H9 (cell line): ENCODE results near the gene ARHGAP1. TPM values are rescaled to one million over a fixed set of nuclear protein-coding genes. Genes with fewer than 3 reads are reported as not detected.

Experiments
- DNase-seq: peaks from one replicate; pipeline ENCODE4 v3.0.0-alpha.2; 2017
- H2AFZ ChIP-seq: one replicate; pipeline ENCODE4 v1.6.1; 2013; ENCODE audit warnings: mild to moderate bottlenecking, low read length, control low read depth, moderate library complexity
- H2AK5ac ChIP-seq: 2 replicates; pipeline ENCODE4 v1.6.1; 2013; ENCODE audit warnings: low read length, control low read depth, mixed read lengths; ENCODE audit not compliant: insufficient read length
- H2BK120ac ChIP-seq: one replicate; pipeline ENCODE4 v1.6.1; 2013; ENCODE audit warnings: low read depth, mild to moderate bottlenecking, low read length, control low read depth, inconsistent platforms; ENCODE audit not compliant: poor library complexity, severe bottlenecking
- H2BK12ac ChIP-seq: 2 replicates; pipeline ENCODE4 v1.6.1; 2013; ENCODE audit warnings: low read length, control low read depth, mixed read lengths, low read depth; ENCODE audit not compliant: insufficient read length
- H2BK15ac ChIP-seq: 2 replicates; pipeline ENCODE4 v1.6.1; 2013; ENCODE audit warnings: low read depth, low read length, control low read depth
- H2BK20ac ChIP-seq: one replicate; pipeline ENCODE4 v1.6.1; 2013; ENCODE audit warnings: low read depth, mild to moderate bottlenecking, low read length, control low read depth, inconsistent platforms; ENCODE audit not compliant: poor library complexity, severe bottlenecking
- H2BK5ac ChIP-seq: 2 replicates; pipeline ENCODE4 v1.6.1; 2013; ENCODE audit warnings: low read length, control low read depth, mixed read lengths; ENCODE audit not compliant: insufficient read length
- H3K14ac ChIP-seq: 2 replicates; pipeline ENCODE4 v1.6.1; 2013; ENCODE audit warnings: low read length, control low read depth; ENCODE audit not compliant: insufficient read depth
- H3K18ac ChIP-seq: 2 replicates; pipeline ENCODE4 v1.6.1; 2013; ENCODE audit warnings: low read depth, mild to moderate bottlenecking, mixed read lengths, low read length, control low read depth; ENCODE audit not compliant: insufficient read length
- H3K23ac ChIP-seq: 2 replicates; pipeline ENCODE4 v1.6.1; 2013; ENCODE audit warnings: low read length, control low read depth, mixed read lengths, low read depth; ENCODE audit not compliant: insufficient read length
- H3K23me2 ChIP-seq: 2 replicates; pipeline ENCODE4 v1.6.1; 2013; ENCODE audit warnings: low read depth, mild to moderate bottlenecking, mixed read lengths, low read length, control low read depth; ENCODE audit not compliant: insufficient read length, poor library complexity, severe bottlenecking
- H3K27ac ChIP-seq: 2 replicates; pipeline ENCODE4 v1.5.1; 2013; ENCODE audit warnings: low read length, control low read depth, mixed read lengths, low read depth; ENCODE audit not compliant: insufficient read length
- H3K27me3 ChIP-seq: 2 replicates; pipeline ENCODE4 v1.6.1; 2013; ENCODE audit warnings: low read length, control low read depth, inconsistent platforms; ENCODE audit not compliant: insufficient read depth
- H3K4ac ChIP-seq: 2 replicates; pipeline ENCODE4 v1.6.1; 2013; ENCODE audit warnings: low read depth, mild to moderate bottlenecking, control low read depth, inconsistent platforms, low read length, moderate library complexity
- H3K4me1 ChIP-seq: 2 replicates; pipeline ENCODE4 v1.6.1; 2013; ENCODE audit warnings: low read length, control low read depth, inconsistent platforms; ENCODE audit not compliant: insufficient read depth
- H3K4me2 ChIP-seq: 2 replicates; pipeline ENCODE4 v1.6.1; 2013; ENCODE audit warnings: low read length, control low read depth, mixed read lengths; ENCODE audit not compliant: insufficient read length, insufficient read depth
- H3K56ac ChIP-seq: 2 replicates; pipeline ENCODE4 v1.6.1; 2013; ENCODE audit warnings: low read depth, mild to moderate bottlenecking, mixed read lengths, low read length, control low read depth; ENCODE audit not compliant: insufficient read length
- H3K79me1 ChIP-seq: 2 replicates; pipeline ENCODE4 v1.6.1; 2013; ENCODE audit warnings: low read depth, mild to moderate bottlenecking, moderate library complexity, low read length, control low read depth, inconsistent platforms; ENCODE audit not compliant: insufficient read depth, poor library complexity, severe bottlenecking
- H3K79me2 ChIP-seq: 2 replicates; pipeline ENCODE4 v1.6.1; 2013; ENCODE audit warnings: low read length, control low read depth, inconsistent platforms; ENCODE audit not compliant: insufficient read depth
- H3K9ac ChIP-seq: 2 replicates; pipeline ENCODE4 v1.6.1; 2013; ENCODE audit warnings: low read length, control low read depth, mixed read lengths; ENCODE audit not compliant: insufficient read length; ENCODE audit errors: extremely low read depth
- H3K9me3 ChIP-seq: one replicate; pipeline ENCODE4 v1.6.1; 2013; ENCODE audit warnings: low read depth, low read length, inconsistent platforms; ENCODE audit not compliant: control insufficient read depth
- H3T11ph ChIP-seq: one replicate; pipeline ENCODE4 v1.6.1; 2013; ENCODE audit warnings: mild to moderate bottlenecking, low read length, control low read depth, inconsistent platforms
- H4K20me1 ChIP-seq: one replicate; pipeline ENCODE4 v1.6.1; 2013; ENCODE audit not compliant: control insufficient read depth, insufficient read length, insufficient read depth
- H4K5ac ChIP-seq: 2 replicates; pipeline ENCODE4 v1.6.1; 2013; ENCODE audit warnings: low read depth, mild to moderate bottlenecking, mixed read lengths, low read length, control low read depth; ENCODE audit not compliant: insufficient read length
- H4K8ac ChIP-seq: replicated peaks from 2 replicates; pipeline ENCODE4 v1.6.1; 2013; ENCODE audit warnings: low read length, control low read depth, mixed read lengths, low read depth; ENCODE audit not compliant: insufficient read length
- H4K91ac ChIP-seq: 2 replicates; pipeline ENCODE4 v1.6.1; 2013; ENCODE audit warnings: low read depth, mild to moderate bottlenecking, moderate library complexity, mixed read lengths, low read length, control low read depth; ENCODE audit not compliant: insufficient read length
- H3K27ac Mint-ChIP-seq, 3 experiments: 2 replicates in 2 of 3; 3 replicates in 1 of 3; pipeline ENCODE4 v1.8.0; 2020 to 2021; ENCODE audit warnings: mixed read lengths in 3 of 3, mild to moderate bottlenecking in 1 of 3, moderate library complexity in 1 of 3
- H3K27me3 Mint-ChIP-seq: 2 replicates; pipeline ENCODE4 v1.8.0; 2021; ENCODE audit warnings: low read depth, mild to moderate bottlenecking, moderate library complexity, mixed read lengths
- H3K36me3 Mint-ChIP-seq, 3 experiments: 2 replicates in 2 of 3; 3 replicates in 1 of 3; pipeline ENCODE4 v1.8.0; 2020 to 2021; ENCODE audit warnings: low read depth in 3 of 3, mixed read lengths in 3 of 3; ENCODE audit not compliant: insufficient read depth in 1 of 3
- H3K4me1 Mint-ChIP-seq, 2 experiments: 2 replicates each; pipeline ENCODE4 v1.8.0; 2020; ENCODE audit warnings: mixed read lengths in 2 of 2
- H3K4me3 Mint-ChIP-seq, 2 experiments: 2 replicates in 1 of 2; 3 replicates in 1 of 2; pipeline ENCODE4 v1.8.0; 2020 to 2021; ENCODE audit warnings: mild to moderate bottlenecking in 2 of 2, mixed read lengths in 2 of 2, moderate library complexity in 1 of 2
- H3K9me3 Mint-ChIP-seq, 2 experiments: 2 replicates in 1 of 2; 3 replicates in 1 of 2; pipeline ENCODE4 v1.8.0; 2020; ENCODE audit warnings: mild to moderate bottlenecking in 2 of 2, mixed read lengths in 2 of 2, moderate library complexity in 1 of 2
- CTCF ChIP-seq: fragments of 200-600 bp; sonication (generic); conservative IDR thresholded peaks from 3 replicates; pipeline ENCODE4 v1.8.0; 2021; ENCODE audit warnings: antibody characterized with exemption, mild to moderate bottlenecking
- WGBS: extraction: QIAGEN DNeasy Blood & Tissue Kit; methylation state at CpG from one replicate; pipeline ENCODE4 v1.1.7; 2013; ENCODE audit warnings: missing lambda C conversion rate, low lambda C conversion rate, mixed read lengths; ENCODE audit not compliant: insufficient read length; ENCODE audit errors: extremely low coverage; 5-methylcytosine and 5-hydroxymethylcytosine counted together
- total RNA-seq: library from RNA; stranded (reverse); gene quantifications from 2 replicates; pipeline ENCODE4 v1.2.1, GENCODE V29; 2021

ARHGAP1 gene
- total RNA-seq, 1 experiment from 2014 or later = 45.3 TPM

DNA sequence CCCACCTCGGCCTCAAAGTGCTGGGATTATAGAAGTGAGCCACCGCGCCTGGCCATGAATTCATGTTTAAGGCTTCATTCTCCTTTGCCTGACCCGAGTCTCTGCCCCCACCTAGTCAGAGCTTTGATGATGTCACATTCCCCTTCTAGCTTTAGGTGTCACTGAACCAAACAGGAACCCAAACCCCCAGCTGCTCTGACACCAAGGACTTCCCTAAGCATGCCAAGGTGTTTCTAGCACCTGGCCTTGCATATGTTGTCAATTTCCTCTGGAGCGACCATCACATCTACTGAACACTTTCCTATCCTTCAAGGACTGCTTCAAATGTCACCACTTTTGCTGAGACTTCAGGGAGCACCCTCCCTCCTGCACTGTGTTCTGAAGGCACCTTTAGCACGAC, 20.9 kb upstream of the ARHGAP1 start:
- Histone ChIP-seq H2BK20ac (no peak overlapping the region), H3K18ac (no peak overlapping the region), H3K56ac (no peak overlapping the region), H3K79me1 (no peaks in the 10 kb centered on the region), H3K14ac (no peak overlapping the region), H3K27ac (no peak overlapping the region), H3K4ac (no peak overlapping the region), H4K5ac (no peak overlapping the region), H3K4me2 (no peak overlapping the region), H2BK15ac (no peak overlapping the region), H2BK120ac (no peak overlapping the region), H3K9me3 (no peaks in the 10 kb centered on the region), H4K8ac (no peak overlapping the region), H3K9ac (no peak overlapping the region), H3K23me2 (no peaks in the 10 kb centered on the region), H3K27me3 (no peaks in the 10 kb centered on the region), H3K23ac (no peak overlapping the region), H2BK5ac (no peak overlapping the region), H2BK12ac (no peak overlapping the region), H4K91ac (no peak overlapping the region), H3T11ph (no peak overlapping the region), H3K79me2 (no peaks in the 10 kb centered on the region), H4K20me1 (no peaks in the 10 kb centered on the region), H3K4me1 (0 out of 2 replicates have a peak, but pooled peaks cover 3% of the 10 kb centered on the region), H2AK5ac (no peak overlapping the region), H2AFZ (no peak overlapping the region)
- Mint-ChIP-seq H3K4me1 (peaks cover 9 to 18% of the 10 kb centered on the region in 2 experiments), H3K9me3 (no peaks in the 10 kb centered on the region), H3K27me3 (no peaks in the 10 kb centered on the region; the same call in 1 of the 2 replicates), H3K4me3 (no peak overlapping the region), H3K36me3 (no peaks in the 10 kb centered on the region), H3K27ac (no peak overlapping the region; a peak in 1 of 7 replicates)
- no peak for DNase-seq
- WGBS = no CpG with 5 or more reads among the region's 6 CpGs
- no peak for TF ChIP-seq CTCF
